HL-60 (cell line): Measurements from ENCODE around the gene LRRN4CL.

Experiments used
- DNase-seq, 2 experiments: peaks; one replicate each; pipeline ENCODE4 v3.0.0-alpha.2; 2010 to 2020; ENCODE audit warnings: low read depth in 1 of 2, low spot score in 1 of 2
- H3K27ac ChIP-seq: fragments of 250-450 bp; sonication (Bioruptor Pico); replicated peaks from 2 replicates; pipeline ENCODE4 v1.5.1; 2020; ENCODE audit warnings: mild to moderate bottlenecking, moderate library complexity
- H3K27me3 ChIP-seq: fragments of 250-450 bp; sonication (Bioruptor Pico); 2 replicates; pipeline ENCODE4 v1.5.1; 2021; ENCODE audit warnings: mild to moderate bottlenecking, moderate library complexity; ENCODE audit not compliant: insufficient read depth, poor library complexity, severe bottlenecking
- H3K4me3 ChIP-seq: replicated peaks from 2 replicates; pipeline ENCODE4 v1.5.1; 2011; ENCODE audit warnings: mild to moderate bottlenecking, control low read depth, low read length; ENCODE audit not compliant: insufficient read depth
- GABPA ChIP-seq: IDR thresholded peaks from 2 replicates; pipeline ENCODE4 v1.6.1; 2012; ENCODE audit warnings: low read depth
- POLR2AphosphoS5 ChIP-seq: IDR thresholded peaks from 2 replicates; pipeline ENCODE4 v1.6.1; 2012; ENCODE audit warnings: low read depth
- SPI1 ChIP-seq: IDR thresholded peaks from 2 replicates; pipeline ENCODE4 v1.6.1; 2012; ENCODE audit warnings: low read depth, mild to moderate bottlenecking, borderline replicate concordance
- TF ChIP-seq, protein P1 (sequence below): IDR thresholded peaks from 2 replicates; pipeline ENCODE4 v1.6.1; 2012; ENCODE audit warnings: low read depth; ENCODE audit not compliant: insufficient replicate concordance
- TF ChIP-seq, protein P2 (sequence below): IDR thresholded peaks from one replicate; pipeline ENCODE4 v1.5.1; 2011; ENCODE audit warnings: low read length, control low read depth, inconsistent platforms; ENCODE audit not compliant: insufficient read depth

LRRN4CL gene

DNA sequence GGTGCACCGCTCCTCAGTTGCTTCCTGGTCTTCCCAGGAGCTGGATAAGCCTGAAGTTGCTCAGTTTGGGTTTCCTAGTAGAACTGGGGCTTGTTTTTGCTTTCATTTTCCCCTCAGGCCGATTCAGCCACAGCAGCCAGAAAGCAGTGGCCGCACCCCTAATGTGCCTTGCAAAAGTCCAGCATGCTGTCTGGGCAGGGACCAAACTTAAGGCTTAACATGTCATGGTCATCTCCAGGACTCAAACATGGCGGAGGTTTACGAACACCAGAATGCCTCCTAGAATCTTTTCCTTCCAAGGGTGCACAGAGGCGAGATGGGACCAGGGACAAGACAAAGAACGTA lies 20.6 kb upstream of the LRRN4CL start:
- H3K4me3 ChIP-seq: peak overlapping the region; percentile 22
- TF ChIP-seq, protein P1, sequence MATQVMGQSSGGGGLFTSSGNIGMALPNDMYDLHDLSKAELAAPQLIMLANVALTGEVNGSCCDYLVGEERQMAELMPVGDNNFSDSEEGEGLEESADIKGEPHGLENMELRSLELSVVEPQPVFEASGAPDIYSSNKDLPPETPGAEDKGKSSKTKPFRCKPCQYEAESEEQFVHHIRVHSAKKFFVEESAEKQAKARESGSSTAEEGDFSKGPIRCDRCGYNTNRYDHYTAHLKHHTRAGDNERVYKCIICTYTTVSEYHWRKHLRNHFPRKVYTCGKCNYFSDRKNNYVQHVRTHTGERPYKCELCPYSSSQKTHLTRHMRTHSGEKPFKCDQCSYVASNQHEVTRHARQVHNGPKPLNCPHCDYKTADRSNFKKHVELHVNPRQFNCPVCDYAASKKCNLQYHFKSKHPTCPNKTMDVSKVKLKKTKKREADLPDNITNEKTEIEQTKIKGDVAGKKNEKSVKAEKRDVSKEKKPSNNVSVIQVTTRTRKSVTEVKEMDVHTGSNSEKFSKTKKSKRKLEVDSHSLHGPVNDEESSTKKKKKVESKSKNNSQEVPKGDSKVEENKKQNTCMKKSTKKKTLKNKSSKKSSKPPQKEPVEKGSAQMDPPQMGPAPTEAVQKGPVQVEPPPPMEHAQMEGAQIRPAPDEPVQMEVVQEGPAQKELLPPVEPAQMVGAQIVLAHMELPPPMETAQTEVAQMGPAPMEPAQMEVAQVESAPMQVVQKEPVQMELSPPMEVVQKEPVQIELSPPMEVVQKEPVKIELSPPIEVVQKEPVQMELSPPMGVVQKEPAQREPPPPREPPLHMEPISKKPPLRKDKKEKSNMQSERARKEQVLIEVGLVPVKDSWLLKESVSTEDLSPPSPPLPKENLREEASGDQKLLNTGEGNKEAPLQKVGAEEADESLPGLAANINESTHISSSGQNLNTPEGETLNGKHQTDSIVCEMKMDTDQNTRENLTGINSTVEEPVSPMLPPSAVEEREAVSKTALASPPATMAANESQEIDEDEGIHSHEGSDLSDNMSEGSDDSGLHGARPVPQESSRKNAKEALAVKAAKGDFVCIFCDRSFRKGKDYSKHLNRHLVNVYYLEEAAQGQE: no peak
- no peak; the same call in 1 of the 2 replicates for TF ChIP-seq POLR2AphosphoS5
- TF ChIP-seq, protein P2, sequence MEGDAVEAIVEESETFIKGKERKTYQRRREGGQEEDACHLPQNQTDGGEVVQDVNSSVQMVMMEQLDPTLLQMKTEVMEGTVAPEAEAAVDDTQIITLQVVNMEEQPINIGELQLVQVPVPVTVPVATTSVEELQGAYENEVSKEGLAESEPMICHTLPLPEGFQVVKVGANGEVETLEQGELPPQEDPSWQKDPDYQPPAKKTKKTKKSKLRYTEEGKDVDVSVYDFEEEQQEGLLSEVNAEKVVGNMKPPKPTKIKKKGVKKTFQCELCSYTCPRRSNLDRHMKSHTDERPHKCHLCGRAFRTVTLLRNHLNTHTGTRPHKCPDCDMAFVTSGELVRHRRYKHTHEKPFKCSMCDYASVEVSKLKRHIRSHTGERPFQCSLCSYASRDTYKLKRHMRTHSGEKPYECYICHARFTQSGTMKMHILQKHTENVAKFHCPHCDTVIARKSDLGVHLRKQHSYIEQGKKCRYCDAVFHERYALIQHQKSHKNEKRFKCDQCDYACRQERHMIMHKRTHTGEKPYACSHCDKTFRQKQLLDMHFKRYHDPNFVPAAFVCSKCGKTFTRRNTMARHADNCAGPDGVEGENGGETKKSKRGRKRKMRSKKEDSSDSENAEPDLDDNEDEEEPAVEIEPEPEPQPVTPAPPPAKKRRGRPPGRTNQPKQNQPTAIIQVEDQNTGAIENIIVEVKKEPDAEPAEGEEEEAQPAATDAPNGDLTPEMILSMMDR: no peak
- TF ChIP-seq SPI1: no peak
- no peak for DNase-seq
- peak overlapping the region; percentile 88 for H3K27ac ChIP-seq
- no peaks in the 10 kb centered on the region for H3K27me3 ChIP-seq

DNA sequence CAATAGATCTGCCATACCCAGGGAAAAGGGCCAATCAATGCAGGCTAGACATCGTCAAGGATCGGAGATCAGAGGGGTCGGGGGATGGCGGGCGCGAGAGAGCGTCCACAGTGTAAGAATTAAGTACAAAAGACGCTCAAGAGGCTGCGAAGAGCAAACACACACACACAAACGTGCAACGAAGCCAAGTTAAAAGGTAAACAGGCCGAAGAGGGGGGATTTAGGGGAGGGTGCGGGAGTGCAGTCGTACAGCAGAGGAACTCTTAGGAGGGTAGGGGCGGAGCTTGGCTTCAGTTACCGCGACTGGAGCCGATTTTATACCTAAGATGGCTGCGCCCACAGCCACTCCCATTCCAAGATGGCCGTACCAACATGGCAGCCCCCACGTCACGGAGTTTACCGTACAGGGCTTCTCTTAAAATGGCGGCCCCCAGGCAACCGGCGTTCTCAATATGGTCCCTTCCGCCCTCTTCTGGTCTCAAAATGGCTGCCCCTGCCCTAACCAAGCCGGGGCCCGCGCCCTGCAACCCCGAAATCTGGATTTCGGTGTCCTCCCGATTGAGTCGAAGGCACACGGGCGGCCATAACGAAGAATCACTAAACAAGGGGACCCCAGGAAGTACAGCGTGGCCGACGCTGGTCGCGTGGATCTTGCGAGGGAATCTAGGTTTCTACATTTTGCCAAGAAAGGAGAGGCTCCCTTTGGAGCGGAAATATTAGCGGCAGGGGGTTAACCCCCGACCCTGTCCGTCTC lies 20.1 kb upstream of the LRRN4CL start:
- Histone ChIP-seq H3K27ac (peak overlapping the region; percentile 88), H3K4me3 (peak overlapping the region; percentile 49), H3K27me3 (no peaks in the 10 kb centered on the region)
- peak; percentile 69; the same call in 1 of the 2 replicates for TF ChIP-seq GABPA
- TF ChIP-seq POLR2AphosphoS5: peak; percentile 90
- TF ChIP-seq, protein P2: no peak
- TF ChIP-seq, protein P1: peak; percentile 69
- TF ChIP-seq SPI1: peak; percentile 26; the same call in 1 of the 2 replicates
- DNase-seq: peak; percentile 92 to 98

DNA sequence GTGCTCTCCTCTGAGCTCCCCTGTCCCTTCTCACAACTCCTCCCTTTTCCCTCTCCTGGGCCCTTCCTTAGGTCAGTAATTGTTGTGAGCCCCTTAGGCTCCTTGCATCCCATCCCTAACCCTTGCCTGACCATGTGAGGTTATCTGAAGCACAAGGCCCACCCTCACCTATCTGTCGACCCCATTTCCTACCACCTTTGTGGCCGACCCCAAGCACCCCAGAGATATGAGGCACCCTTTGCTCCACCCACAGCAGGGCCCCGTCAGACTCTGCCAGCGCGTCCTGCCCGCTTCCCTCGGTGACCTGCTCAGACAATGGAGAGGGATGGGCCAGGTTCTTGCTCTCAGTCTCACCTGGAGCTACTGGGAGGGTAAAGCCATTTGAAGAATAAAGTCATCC lies 19.5 kb upstream of the LRRN4CL start:
- H3K27ac ChIP-seq: peak overlapping the region; percentile 88
- H3K4me3 ChIP-seq: peak overlapping the region; percentile 49
- TF ChIP-seq, protein P1: no peak
- TF ChIP-seq, protein P2: no peak
- no peak for TF ChIP-seq POLR2AphosphoS5
- no peaks in the 10 kb centered on the region for H3K27me3 ChIP-seq
- no peak for DNase-seq
